Lower leg skin (tissue), 3 donors: ENCODE measurements around the gene KRT79.

ENCODE experiments used
- POLR2A ChIP-seq, 2 donors: fragments of 450-650 bp; IDR thresholded peaks; one replicate each; pipeline ENCODE4 v1.6.1; 2016 to 2017; ENCODE audit warnings: antibody characterized with exemption in 2 of 2, mild to moderate bottlenecking in 1 of 2, moderate library complexity in 1 of 2
- TF ChIP-seq, protein P1 (sequence below), 3 donors: fragments of 450-650 bp; IDR thresholded peaks; one replicate each; pipeline ENCODE4 v1.5.1; 2016; ENCODE audit warnings: antibody characterized with exemption in 3 of 3, mild to moderate bottlenecking in 3 of 3, moderate library complexity in 2 of 3

DNA sequence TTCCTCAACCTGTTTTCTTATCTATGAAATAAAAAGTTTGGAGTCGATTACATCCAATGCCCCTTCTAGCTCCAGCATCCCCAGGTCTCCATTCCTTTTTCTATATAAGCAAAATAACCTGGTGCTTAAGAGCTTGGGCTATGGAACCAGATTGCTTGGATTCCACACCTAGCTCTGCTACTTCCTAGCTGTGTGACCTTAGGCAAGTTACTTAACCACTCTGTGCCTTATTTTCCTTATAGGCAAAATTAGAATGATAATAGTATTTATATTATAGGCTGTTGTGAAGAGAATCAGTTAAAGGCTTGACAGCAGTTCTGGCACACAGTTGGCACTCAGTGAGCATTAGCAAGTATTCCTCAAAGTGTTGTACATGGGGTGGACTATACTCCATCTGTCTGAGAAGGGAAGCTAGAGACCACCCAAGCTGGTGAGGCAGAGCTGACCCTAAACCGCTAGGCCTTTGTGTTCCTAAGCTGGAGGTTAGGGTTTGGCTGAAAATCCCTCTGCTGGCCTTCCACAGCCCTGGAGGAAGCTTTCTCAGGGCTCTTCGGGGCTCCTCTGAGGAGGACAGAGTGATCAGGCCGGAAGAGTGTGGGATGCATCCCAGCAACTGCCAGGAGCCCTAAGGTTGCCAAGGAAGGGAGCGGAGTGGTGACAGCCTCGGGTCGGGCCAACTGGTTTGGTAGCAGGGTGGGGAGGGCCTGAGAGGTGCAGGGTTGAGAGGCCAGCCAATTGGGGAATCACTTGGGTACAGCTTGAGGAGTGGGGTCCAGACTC lies 14.2 kb downstream of the KRT79 start:
- TF ChIP-seq, protein P1, sequence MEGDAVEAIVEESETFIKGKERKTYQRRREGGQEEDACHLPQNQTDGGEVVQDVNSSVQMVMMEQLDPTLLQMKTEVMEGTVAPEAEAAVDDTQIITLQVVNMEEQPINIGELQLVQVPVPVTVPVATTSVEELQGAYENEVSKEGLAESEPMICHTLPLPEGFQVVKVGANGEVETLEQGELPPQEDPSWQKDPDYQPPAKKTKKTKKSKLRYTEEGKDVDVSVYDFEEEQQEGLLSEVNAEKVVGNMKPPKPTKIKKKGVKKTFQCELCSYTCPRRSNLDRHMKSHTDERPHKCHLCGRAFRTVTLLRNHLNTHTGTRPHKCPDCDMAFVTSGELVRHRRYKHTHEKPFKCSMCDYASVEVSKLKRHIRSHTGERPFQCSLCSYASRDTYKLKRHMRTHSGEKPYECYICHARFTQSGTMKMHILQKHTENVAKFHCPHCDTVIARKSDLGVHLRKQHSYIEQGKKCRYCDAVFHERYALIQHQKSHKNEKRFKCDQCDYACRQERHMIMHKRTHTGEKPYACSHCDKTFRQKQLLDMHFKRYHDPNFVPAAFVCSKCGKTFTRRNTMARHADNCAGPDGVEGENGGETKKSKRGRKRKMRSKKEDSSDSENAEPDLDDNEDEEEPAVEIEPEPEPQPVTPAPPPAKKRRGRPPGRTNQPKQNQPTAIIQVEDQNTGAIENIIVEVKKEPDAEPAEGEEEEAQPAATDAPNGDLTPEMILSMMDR (IDR thresholded peaks at IDR 0.05), result no peak
- TF ChIP-seq POLR2A (IDR thresholded peaks at IDR 0.05), result no peak
